Kidney capillary endothelial cell (primary cell): Measurements from ENCODE around the gene NOL12.
A peak's percentile ranks its signal among the peaks of the same experiment; 100 is the strongest.
"Not testable (repeated sequence)": the region's sequence is repeated elsewhere in the genome, so short reads cannot be mapped to it uniquely, and the experiment has no call there.

Experiments used
- DNase-seq: peaks from one replicate; pipeline ENCODE4 v3.0.0-alpha.2; 2018; ENCODE audit warnings: low spot score

The NOL12 gene

GRCh38 chr22:37679670-37680069, 6.5 kb upstream of the NOL12 start:
- no peak for DNase-seq

DNA sequence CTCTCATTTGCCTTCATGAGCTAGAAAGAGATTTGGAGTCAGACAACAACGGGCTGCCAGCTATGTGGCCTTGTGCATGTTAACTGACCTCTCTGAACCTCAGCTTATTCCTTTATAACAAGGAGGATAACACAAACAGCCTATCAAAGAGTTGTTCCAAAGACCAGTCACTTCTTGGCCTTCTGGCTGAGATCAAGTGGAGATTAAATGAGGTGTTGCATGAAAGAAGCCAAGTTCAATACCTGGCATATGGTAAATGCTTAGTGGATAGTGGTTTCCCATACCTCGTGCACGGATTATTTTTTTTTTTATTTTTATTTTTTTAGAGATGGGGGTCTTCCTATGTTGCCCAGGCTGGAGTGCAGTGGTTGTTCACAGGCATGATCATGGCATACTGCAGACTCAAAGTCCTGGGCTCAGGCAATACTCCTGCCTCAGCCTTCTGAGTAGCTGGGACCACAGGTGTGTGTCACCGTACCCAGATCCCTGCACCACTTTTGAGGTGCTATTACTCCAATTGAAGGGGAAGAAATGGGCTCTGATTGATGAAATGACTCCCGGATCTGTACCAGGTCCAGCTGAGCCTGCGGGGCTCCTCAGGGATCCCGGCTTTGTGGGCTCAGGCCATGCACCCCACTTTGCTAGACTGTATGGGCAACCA, 5.8 kb upstream of the NOL12 start:
- no peak for DNase-seq

- no peak for DNase-seq
These were observed 5.1 kb upstream of the NOL12 start for GRCh38 chr22:37681001-37681424.

DNA sequence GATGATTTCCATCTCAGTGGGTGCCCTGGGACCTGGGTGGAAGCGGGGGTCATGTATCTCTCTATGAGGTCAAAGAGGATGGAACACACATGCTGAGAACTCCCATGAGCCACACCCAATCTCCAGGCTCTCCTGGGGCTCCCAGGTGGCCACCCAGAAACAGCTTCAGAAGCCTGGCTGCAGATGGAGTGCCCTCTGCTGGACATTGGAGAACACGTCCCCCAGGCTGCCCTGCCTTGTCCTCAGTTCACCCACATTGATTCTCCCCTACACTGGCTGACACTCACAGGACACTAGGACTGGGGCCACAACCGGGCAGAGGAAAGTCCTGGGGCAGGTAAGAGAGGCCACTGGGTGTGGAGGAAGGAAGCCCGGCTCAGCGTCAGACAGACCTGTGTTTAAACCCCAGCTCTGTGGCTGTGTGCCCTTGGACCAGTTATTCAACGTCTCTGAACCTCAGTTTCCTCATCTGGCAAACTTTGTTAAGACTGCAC, 4.5 kb upstream of the NOL12 start:
- DNase-seq: peak; percentile 74

DNA sequence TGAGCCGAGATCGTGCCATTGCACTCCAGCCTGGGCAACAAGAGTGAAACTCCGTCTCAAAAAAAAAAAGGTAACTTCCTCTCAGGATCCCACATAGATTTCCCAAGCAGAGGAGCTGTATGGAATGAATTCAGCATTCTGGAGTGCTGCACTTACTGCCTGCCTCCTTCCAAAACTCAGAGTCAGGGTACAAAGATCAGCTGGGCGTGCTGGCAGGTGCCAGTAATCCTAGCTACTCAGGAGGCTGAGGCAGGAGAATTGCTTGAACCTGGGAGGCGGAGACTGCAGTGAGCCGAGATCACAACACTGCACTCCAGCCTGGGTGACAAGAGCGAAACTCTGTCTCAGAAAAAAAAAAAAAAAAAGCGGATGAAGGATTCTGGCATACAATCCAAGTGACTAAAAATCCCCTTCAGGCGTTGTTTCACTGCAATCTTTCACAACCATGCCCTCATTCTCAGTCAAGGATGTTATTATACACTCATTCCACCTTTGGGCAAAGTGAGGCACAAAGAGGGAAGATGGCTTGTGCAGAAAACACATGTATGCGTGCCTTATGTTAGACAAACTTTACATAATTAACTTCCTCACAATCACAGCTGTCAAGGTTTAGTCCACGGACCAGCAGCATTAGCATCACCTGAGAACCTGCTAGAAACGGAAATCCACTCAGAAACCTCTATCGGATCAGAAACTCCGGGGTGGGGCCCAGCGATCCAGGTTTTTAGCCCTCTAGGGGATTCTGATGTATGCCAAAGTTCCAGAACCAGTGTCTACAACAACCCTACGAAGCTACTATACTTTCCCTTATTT, 1.1 kb upstream of the NOL12 start:
- DNase-seq: no peak

DNA sequence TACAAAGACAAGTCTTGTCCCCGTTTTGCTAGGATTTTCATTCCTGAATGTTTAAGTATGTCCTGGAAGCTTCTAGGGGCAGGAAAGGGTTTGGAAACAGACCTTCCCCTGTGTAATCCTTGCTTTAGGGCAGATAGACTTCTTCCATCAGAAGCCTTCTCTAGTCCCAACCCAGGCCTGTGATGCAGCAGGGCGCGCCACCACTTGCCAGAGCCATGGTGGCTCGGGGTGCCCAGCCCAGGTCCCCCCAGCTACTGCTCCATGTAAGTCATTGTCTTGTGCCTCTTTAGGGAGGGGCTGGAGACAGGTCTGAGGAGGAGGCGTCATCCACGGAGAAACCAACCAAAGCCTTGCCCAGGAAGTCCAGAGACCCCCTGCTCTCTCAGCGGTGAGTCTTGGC, 4.3 kb downstream of the NOL12 start:
- DNase-seq: no peak

GRCh38 chr22:37690901-37691504, 4.9 kb downstream of the NOL12 start:
- no peak for DNase-seq

GRCh38 chr22:37692627-37693285, 6.6 kb downstream of the NOL12 start:
- no peak for DNase-seq

GRCh38 chr22:37694131-37694530, 8.0 kb downstream of the NOL12 start:
- DNase-seq: not testable (repeated sequence)

GRCh38 chr22:37696260-37696656, 10.1 kb downstream of the NOL12 start:
- not testable (repeated sequence) for DNase-seq

DNA sequence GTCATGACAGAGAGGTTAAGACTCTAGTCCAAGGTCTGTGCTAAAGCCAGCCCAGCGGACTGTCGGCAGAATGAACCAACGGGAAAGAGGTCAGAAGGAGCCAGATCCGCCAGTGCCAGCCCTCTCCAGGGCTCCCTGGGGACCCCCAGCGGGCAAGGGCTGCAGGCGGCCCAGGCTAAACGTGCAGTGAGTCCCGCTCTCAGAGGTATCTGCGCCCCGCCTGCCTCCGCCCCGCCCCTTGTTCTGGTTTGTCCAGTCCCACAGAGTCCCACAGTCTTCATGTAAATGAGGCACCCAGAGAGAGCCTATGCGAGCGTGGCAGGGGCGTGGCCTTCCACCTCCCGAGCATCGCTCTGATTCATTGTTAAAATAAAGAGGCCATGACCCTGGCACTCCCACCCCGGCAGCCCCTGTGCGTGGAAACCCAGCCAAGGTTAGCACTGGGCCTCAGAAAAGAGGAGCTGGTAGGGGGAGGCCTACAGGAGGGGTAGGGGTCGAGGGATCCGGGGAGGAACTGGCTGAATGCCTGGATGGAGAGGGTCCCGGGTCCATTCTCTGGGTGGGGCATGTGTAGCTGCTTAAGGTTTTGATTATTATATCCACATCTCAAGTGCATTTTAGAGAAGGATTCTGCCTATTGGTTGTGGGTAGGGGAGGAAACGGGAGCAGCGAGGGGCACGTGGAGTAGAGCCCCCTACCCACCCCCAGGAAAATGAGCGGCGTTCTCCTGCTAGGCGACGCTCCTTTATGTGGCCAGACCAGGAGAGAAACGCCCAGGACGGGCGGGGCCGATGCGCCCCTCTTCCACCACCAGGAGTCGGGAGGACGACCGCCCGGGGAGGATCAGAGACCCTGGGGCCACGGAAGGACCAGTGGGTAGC, 10.8 kb downstream of the NOL12 start, which contains the start of gene TRIOBP:
Gene TRIOBP (plus strand): TSS at position 392 of the 881 bp plus-strand sequence. CDS start 4,318 bp downstream, outside the sequence.
- peak; percentile 91 for DNase-seq

DNA sequence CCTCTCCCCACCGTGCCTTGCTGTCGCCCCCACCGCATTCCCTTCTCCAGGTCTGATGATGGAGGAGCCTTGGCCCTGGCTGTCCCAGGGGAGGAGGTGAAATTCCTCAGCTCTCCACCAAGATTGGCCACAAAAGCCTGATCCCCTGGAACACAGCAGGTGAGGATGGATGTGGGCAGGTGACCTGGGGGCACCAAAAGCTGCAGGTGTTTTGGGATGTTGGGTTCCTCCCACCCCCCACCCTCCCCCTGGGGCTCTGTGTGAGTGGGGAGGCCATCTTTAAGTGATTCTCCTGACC, 11.3 kb downstream of the NOL12 start:
- DNase-seq: no peak

- no peak for DNase-seq
These were observed 15.1 kb downstream of the NOL12 start for GRCh38 chr22:37701141-37701786.

DNA sequence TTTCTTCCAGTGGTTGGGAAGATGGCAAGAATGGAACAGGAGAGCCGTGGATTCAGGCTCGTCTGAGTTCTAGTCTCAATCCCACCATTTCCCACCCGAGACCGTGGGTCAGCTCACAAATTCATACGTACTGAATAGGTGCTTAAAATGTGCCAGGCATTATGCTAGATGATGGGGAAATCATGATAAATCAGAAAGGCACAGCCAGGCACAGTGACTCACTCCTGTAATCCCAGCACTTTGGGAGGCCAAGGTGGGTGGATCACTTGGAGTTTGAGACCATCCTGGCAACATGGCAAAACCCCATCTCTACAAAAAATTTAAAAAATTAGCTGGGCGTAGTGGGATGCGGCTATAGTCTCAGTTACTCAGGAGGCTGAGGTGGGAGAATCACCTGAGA, 17.8 kb downstream of the NOL12 start:
- DNase-seq: no peak

DNA sequence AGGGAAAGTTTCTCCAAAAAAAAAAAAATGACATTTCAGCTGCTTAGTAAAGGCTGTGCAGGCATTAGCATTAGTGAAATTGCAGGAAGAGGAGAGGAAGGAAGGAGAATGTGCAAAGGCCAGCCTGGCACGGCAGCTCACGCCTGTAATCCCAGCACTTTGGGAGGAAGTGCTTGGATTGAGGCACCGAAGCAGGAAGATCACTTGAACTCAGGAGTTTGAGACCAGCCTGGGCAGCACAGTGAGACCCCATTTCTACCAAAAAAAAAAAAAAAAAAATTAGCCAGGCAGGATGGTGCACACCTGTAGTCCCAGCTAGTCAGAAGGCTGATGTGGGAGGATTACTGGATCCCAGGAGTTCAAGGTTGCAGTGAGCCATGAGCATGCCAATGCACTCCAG, 18.5 kb downstream of the NOL12 start:
- DNase-seq: no peak

DNA sequence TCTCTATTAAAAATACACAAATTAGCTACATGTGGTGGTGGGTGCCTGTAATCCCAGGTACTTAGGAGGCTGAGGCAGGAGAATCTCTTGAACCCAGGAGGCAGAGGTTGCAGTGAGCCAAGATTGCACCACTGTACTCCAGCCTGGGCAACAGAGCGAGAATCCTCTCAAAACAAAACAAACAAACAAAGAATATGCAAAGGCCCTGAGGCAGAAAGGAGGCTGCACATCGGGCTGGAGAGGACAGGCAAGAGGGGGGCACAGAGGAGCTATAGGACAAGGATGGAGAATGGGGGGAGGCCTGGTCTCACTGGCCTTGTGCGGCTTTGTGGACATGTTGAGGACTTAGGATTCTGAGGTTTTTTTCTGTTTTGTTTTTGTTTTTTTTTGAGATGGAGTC, 19.1 kb downstream of the NOL12 start:
- DNase-seq: no peak

GRCh38 chr22:37708580-37709444, 22.7 kb downstream of the NOL12 start:
- peak; percentile 54 for DNase-seq

DNA sequence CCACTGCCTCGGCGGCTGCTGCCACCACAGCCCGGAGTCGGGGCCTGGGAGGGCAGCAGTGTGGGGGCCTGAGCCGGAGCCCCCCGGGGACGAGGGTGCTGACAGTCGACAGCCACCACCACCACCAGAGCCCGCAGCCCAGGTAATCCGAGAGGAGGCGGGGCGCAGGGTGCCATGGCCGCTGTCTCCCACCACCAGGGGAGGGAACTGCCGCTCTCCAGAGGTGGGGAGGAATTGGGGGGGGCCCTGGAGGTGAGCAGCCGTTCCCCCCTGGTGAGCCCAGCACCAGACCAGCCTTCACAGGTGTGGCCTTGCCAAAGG, 23.3 kb downstream of the NOL12 start:
- no peak for DNase-seq

GRCh38 chr22:37710675-37711074, 24.5 kb downstream of the NOL12 start:
- no peak for DNase-seq

GRCh38 chr22:37711490-37711889, 25.3 kb downstream of the NOL12 start:
- no peak for DNase-seq
